Cardiac muscle cell (in vitro differentiated cells and primary cell): Measurements from ENCODE around the gene SLC43A3. TPM values are rescaled to one million over a fixed set of nuclear protein-coding genes. Genes with fewer than 3 reads are reported as not detected.

Source experiments
- DNase-seq, 2 donors: peaks; one replicate each; pipeline versions ENCODE4 v3.0.0 to v3.0.0-alpha.2; 2010 to 2017; ENCODE audit warnings: low read depth in 1 of 2, low spot score in 1 of 2
- H3K27ac ChIP-seq: fragments of 200-600 bp; sonication (generic); 2 replicates; pipeline ENCODE4 v1.5.1; 2016
- H3K27me3 ChIP-seq: fragments of 200-600 bp; sonication (generic); 2 replicates; pipeline ENCODE4 v1.6.0; 2016; ENCODE audit warnings: control low read depth
- H3K36me3 ChIP-seq: fragments of 200-600 bp; sonication (generic); 2 replicates; pipeline ENCODE4 v1.5.1; 2016; ENCODE audit warnings: control low read depth
- H3K4me1 ChIP-seq: fragments of 200-600 bp; sonication (generic); 2 replicates; pipeline ENCODE4 v1.8.1; 2017; ENCODE audit warnings: low read depth, mild to moderate bottlenecking, mixed run types
- H3K4me3 ChIP-seq: fragments of 200-600 bp; sonication (generic); 2 replicates; pipeline ENCODE4 v1.5.1; 2016; ENCODE audit warnings: mild to moderate bottlenecking
- H3K9me3 ChIP-seq: fragments of 200-600 bp; sonication (generic); 2 replicates; pipeline ENCODE4 v1.5.1; 2017; ENCODE audit warnings: low read depth, mild to moderate bottlenecking, control low read depth
- CTCF ChIP-seq: IDR thresholded peaks from 2 replicates; pipeline ENCODE4 v1.5.1; 2012; ENCODE audit warnings: low read depth, mild to moderate bottlenecking, low read length
- polyA plus RNA-seq: library from polyadenylated mRNA; unstranded; fragments of >200 nt; fragmentation: Nextera tagmentation; extraction: Ambion mirVana; gene quantifications from 2 replicates; pipeline ENCODE4 v1.2.1, GENCODE V29; 2016
- total RNA-seq: library from RNA; depleted of rRNA; stranded (reverse); fragments of >200 nt; gene quantifications from 2 replicates; pipeline ENCODE4 v1.2.3, GENCODE V29; 2016

The SLC43A3 gene
- total and polyA plus RNA-seq, 2 experiments from 2014 or later: 1.7 to 6.8 TPM

- Histone ChIP-seq H3K27ac (no peak overlapping the region), H3K27me3 (no peaks in the 10 kb centered on the region), H3K4me1 (no peaks in the 10 kb centered on the region), H3K36me3 (no peaks in the 10 kb centered on the region), H3K4me3 (no peak overlapping the region), H3K9me3 (no peaks in the 10 kb centered on the region)
- no peak for TF ChIP-seq CTCF
- no peak for DNase-seq
Observed at GRCh38 chr11:57391111-57391510, 35.8 kb downstream of the SLC43A3 start.

GRCh38 chr11:57390535-57390934, 36.4 kb downstream of the SLC43A3 start, which contains the start of gene PRG2:
TSS of gene PRG2 (minus strand) at chr11:57390650. CDS start at chr11:57389944, 706 bp downstream.
- no peak for DNase-seq
- Histone ChIP-seq H3K27ac (no peak within 1 kb of the TSS), H3K4me1 (no peaks in the 10 kb centered on the region), H3K4me3 (no peak within 1 kb of the TSS), H3K9me3 (no peaks in the 10 kb centered on the region), H3K36me3 (no peaks in the 10 kb centered on the region), H3K27me3 (no peaks in the 10 kb centered on the region)
- no peak for TF ChIP-seq CTCF

GRCh38 chr11:57387289-57388030, 39.5 kb downstream of the SLC43A3 start:
- Histone ChIP-seq H3K27ac (no peak overlapping the region), H3K4me1 (no peaks in the 10 kb centered on the region), H3K27me3 (no peaks in the 10 kb centered on the region), H3K36me3 (no peaks in the 10 kb centered on the region), H3K4me3 (no peak overlapping the region), H3K9me3 (no peaks in the 10 kb centered on the region)
- peak in 1 of 2 donors; percentile 58 for DNase-seq
- peak; percentile 19 for TF ChIP-seq CTCF

GRCh38 chr11:57386178-57386940, 40.6 kb downstream of the SLC43A3 start:
- no peak overlapping the region for H3K4me3 ChIP-seq
- no peaks in the 10 kb centered on the region for H3K9me3 ChIP-seq
- H3K27ac ChIP-seq: no peak overlapping the region
- no peaks in the 10 kb centered on the region for H3K27me3 ChIP-seq
- no peak for TF ChIP-seq CTCF
- no peaks in the 10 kb centered on the region for H3K4me1 ChIP-seq
- no peak for DNase-seq
- H3K36me3 ChIP-seq: no peaks in the 10 kb centered on the region

GRCh38 chr11:57380975-57381374, 45.9 kb downstream of the SLC43A3 start, which contains the start of gene PRG3:
TSS of gene PRG3 (minus strand) at chr11:57381150. CDS start at chr11:57380708, 442 bp downstream.
- no peaks in the 10 kb centered on the region for H3K4me1 ChIP-seq
- H3K27ac ChIP-seq: no peak within 1 kb of the TSS
- H3K9me3 ChIP-seq: no peaks in the 10 kb centered on the region
- H3K27me3 ChIP-seq: no peaks in the 10 kb centered on the region
- H3K4me3 ChIP-seq: no peak within 1 kb of the TSS
- no peak for TF ChIP-seq CTCF
- H3K36me3 ChIP-seq: no peaks in the 10 kb centered on the region
- DNase-seq: no peak
